ENCODE data around the gene NIBAN1. TPM values are rescaled to one million over a fixed set of nuclear protein-coding genes. Genes with fewer than 3 reads are reported as not detected.

Gene NIBAN1
- total and polyA plus RNA-seq, 9 of the 15 experiments (the other 6 are each of a cell fraction or from before 2014, with no cell fraction given): 1.5 to 26.6 (median 16.2) TPM

- TF ChIP-seq BCLAF1 (IDR thresholded peaks at IDR 0.05; ENCODE audit: borderline replicate concordance in 1 of 2, control insufficient read depth in 1 of 2, low read depth in 2 of 2, low read length in 1 of 2) (no peak), GTF2E2 (tag; IDR thresholded peaks at IDR 0.05) (no peak)
Measured at GRCh38 chr1:184941735-184942134, 32.6 kb downstream of the NIBAN1 start (continued).

- ATAC-seq (no peak), FAIRE-seq (no peak), DNase-seq (ENCODE audit: extremely low read depth in 1 of 4, low spot score in 3 of 4) (no peak)
- Histone ChIP-seq H3K27ac (ENCODE audit: extremely low read depth, low read depth, low read length) (no peak overlapping the region), H4K20me1 (replicated peaks; ENCODE audit: control insufficient read depth, insufficient read depth, low read length) (peaks cover 14% of the 10 kb centered on the region; the same call in 1 of the 2 replicates), H3K27me3 (ENCODE audit: control insufficient read depth in 2 of 2, insufficient read depth in 2 of 2, low read length in 2 of 2) (no peaks in the 10 kb centered on the region), H3K79me2 (ENCODE audit: control insufficient read depth, insufficient read depth, low read length) (no peaks in the 10 kb centered on the region; the same call in 2 of the 3 replicates), H3K4me2 (ENCODE audit: insufficient read depth, low read length) (no peak overlapping the region), H3K9me3 (replicated peaks; ENCODE audit: control insufficient read depth, insufficient read depth, low read depth, low read length) (no peaks in the 10 kb centered on the region), H3K4me3 (no peak overlapping the region), H3K9me1 (ENCODE audit: control insufficient read depth, insufficient read depth, low read length) (no peaks in the 10 kb centered on the region), H3K9ac (ENCODE audit: insufficient read depth in 1 of 2, low read depth in 2 of 2, low read length in 2 of 2) (no peak overlapping the region), H3K36me3 (ENCODE audit: control insufficient read depth, insufficient read depth, low read length) (no peaks in the 10 kb centered on the region), H3K4me1 (replicated peaks in 1 of 2; ENCODE audit: control insufficient read depth in 2 of 2, insufficient read depth in 2 of 2, low read length in 2 of 2) (peaks cover 0 to 3% of the 10 kb centered on the region in 2 experiments; a peak in 2 of 5 replicates), H2AFZ (ENCODE audit: low read depth, low read length) (no peak overlapping the region)
- BruUV-seq (replicated peaks): no TSS peak
- CTCF ChIA-PET (ENCODE audit: low intra/inter-chr PET ratio): no interaction called here
- intact Hi-C loops (cut with micrococcal nuclease) (no loop called here), in situ Hi-C loops (cut with MboI) (no loop called here)
- POLR2A ChIA-PET: no interaction called here
- 48% methylated on average over 2 of the region's 2 CpGs for WGBS (ENCODE audit: insufficient coverage, low coverage, missing lambda C conversion rate)
- TF ChIP-seq NCOA6 (IDR thresholded peaks at IDR 0.05): no peak
- TF ChIP-seq MAFF (IDR thresholded peaks at IDR 0.05; ENCODE audit: low read length): no peak
- TF ChIP-seq OTX1 (CRISPR knock-in tag; IDR thresholded peaks at IDR 0.05): no peak
- no peak for TF ChIP-seq GTF2B (IDR thresholded peaks at IDR 0.05; ENCODE audit: extremely low read depth, insufficient read length)
- no peak for TF ChIP-seq ZNF174 (CRISPR knock-in tag; IDR thresholded peaks at IDR 0.05)
- no peak for TF ChIP-seq MYC (IDR thresholded peaks at IDR 0.05; ENCODE audit: low read depth, low read length)
- no peak for TF ChIP-seq MYC (CRISPR knock-in tag; IDR thresholded peaks at IDR 0.05; ENCODE audit: borderline replicate concordance, low read depth)
- no peak for TF ChIP-seq RBM17 (IDR thresholded peaks at IDR 0.05; ENCODE audit: borderline replicate concordance, low read depth, low read length)
- TF ChIP-seq ZNF77 (CRISPR knock-in tag; IDR thresholded peaks at IDR 0.05): no peak
- no peak for TF ChIP-seq POLR2H (tag; IDR thresholded peaks at IDR 0.05; ENCODE audit: low read depth)
Measured at GRCh38 chr1:184941410-184941733, 32.9 kb downstream of the NIBAN1 start.

Data from K562 (cell line).